Cerebellar cortex (tissue), 1 donor: ENCODE data around the gene CHST15.
A peak's percentile ranks its signal among the peaks of the same experiment; 100 is the strongest.

ENCODE experiments used
- DNase-seq: peaks from one replicate; pipeline ENCODE4 v3.0.0-alpha.2; 2015; ENCODE audit warnings: low spot score

The CHST15 gene

DNA sequence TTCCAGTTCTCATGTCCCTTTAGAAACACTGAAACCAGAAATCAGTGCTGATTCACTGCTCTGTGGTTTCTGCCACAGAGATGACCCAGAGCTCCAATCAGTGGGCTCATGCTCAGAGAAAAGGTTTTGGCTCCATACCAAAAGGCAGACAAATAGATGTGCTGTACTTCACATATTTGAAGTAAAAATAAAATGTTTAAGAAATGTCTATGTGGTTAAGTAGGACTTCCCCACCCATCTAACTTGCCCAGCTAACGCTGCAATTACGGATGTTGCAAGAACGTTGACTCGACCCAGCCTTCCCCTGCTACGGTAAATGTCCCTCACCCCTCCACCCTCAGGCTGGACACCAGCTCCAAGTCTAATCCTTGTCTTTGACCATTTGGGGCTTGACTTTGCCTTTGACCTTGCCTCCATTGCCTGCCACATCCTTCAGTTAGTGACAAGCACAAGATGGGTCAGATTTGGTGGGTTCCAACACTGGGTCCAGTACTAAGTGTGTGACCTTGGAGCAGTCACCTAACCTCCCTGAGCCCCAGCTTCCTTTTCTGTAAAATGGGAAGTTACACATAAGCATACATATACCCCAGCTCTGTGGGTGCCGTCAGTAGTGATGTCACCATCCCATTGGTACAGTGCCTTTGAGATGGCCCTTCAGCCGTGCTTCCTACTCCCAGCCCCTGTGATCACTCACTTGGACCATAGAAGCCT, 95.8 kb downstream of the CHST15 start:
- DNase-seq: no peak

DNA sequence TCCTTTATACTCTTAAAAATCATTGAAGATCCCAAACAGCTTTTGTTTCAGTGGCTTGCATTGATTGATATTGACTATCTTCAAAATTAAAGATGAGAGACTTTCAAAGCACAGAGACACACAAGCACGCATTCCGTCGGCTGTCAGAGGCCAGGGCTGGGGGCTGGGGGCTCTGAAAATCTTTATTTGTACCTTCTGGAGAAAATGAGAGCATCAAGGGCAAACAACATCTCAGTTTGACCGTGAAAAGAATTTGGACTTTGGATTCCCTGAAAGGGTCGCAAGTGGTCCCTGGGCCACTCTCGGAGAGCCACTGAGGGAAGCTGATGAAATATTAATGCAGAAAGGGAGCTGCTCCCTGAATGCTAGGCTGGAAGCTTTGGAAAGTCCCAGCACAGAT, 96.4 kb downstream of the CHST15 start:
- no peak for DNase-seq

DNA sequence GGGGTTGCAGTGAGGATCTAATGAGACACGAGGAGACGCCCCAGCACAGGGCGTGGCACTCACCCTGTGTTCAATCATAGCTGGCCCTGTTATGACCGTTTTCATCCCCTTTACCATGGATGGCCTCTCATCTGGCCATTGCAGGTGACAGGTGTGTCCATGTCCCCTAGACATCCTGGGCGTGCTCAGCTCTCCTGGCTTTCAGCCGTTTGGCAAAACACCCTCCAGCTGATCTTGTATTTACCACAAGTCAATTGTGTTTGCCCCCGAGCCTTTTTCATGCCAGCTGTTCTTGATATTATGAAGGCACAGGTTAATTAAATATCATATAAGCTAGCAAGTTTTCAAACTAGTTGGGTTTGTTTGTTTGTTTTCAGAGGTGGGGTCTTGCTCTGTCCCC, 97.1 kb downstream of the CHST15 start:
- no peak for DNase-seq

- peak; percentile 44 for DNase-seq
These were observed 97.8 kb downstream of the CHST15 start for GRCh38 chr10:123995461-123996131.

DNA sequence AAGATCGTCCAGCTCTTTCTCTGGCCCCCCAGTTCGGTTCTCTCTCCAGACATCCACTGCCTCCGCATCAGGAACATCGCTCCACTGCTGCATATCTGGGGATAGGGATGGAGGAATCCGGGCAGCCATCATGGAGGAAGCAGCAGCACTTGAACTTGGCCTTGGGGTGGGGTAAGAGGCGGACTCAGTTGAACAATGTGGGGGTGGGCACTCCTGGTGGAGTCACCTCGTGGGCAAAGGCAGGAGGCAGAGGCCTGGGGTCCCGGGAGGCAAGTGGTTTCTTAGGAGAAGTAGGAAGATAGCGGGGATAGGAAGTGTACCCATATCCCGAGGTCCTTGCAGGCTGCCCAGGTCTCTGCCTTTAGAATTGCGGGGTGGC, 98.3 kb downstream of the CHST15 start:
- DNase-seq: no peak

DNA sequence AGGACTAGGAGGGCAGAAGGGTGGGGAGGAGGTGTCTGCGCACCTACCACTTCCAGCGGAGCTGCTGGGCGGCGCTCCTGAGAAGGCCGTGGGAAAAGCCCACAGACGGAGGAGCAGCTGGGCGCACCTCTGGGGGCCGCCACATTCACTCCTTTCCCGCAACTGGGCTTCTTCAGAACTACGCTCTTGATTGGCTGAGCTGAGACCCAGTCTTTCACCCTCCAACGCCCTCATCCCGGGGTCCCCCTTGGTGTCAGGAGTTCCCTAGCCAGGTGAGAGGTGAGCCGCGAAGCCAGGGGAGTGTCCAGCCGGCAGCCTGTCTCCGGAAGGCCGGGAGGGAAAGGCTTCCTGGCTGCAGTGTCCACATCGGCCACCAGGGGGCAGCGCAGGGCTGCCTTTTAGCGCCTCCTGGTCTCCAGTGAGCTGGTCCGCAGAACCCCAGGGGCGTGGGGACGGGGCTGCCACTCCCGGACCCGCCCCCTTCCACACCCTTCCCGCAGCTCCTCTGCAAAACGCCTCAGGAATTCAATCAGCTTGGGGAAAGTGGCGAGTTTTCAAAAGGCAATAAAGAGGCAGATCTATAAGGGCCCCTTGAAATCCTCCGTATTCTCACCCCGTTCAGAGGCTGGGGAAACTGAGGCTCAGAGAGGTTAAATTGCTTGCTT, 98.8 kb downstream of the CHST15 start:
- peak; percentile 75 for DNase-seq

DNA sequence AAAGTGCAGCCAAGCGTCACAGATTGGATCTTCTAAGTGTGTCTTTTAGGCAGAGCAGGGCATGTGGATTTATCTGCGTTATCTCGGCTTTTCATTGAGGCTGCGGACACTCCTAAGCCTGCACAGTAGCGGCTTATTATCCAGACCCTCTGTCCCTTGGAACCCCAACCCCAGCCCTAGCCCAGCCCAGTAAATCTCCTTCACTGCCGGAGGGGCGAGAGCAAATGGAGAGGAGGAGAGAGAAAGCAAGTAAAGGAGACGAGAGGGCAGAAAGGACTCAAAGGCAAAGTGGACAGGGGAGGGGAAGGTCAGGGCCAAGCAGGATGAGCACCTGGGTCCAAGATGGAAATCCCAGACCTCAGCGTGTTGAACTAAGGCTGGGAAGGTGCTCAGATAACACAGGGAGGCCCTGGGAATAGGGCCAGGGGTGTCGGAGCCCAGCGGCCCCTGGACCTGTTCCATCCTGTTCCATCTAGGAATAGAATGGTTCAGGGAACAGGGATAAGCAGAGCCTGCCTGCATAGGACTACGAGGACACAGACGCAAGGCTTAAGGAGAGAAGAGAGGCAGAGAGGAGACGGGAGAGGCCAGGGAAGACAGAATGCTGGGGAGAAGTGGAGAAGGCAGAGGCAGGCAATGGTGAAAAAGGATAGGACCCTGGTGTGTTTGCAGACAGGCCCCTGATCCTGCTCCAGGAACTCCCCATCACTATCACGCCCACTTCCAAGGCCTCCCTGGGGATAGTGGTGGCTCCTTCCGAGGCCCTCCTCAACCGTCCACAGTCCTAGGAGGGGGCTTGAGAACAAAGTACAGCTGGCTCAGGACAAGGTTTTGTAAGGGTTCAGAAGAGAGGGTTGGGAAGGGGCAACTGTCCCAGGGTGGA, 99.6 kb downstream of the CHST15 start:
- no peak for DNase-seq

DNA sequence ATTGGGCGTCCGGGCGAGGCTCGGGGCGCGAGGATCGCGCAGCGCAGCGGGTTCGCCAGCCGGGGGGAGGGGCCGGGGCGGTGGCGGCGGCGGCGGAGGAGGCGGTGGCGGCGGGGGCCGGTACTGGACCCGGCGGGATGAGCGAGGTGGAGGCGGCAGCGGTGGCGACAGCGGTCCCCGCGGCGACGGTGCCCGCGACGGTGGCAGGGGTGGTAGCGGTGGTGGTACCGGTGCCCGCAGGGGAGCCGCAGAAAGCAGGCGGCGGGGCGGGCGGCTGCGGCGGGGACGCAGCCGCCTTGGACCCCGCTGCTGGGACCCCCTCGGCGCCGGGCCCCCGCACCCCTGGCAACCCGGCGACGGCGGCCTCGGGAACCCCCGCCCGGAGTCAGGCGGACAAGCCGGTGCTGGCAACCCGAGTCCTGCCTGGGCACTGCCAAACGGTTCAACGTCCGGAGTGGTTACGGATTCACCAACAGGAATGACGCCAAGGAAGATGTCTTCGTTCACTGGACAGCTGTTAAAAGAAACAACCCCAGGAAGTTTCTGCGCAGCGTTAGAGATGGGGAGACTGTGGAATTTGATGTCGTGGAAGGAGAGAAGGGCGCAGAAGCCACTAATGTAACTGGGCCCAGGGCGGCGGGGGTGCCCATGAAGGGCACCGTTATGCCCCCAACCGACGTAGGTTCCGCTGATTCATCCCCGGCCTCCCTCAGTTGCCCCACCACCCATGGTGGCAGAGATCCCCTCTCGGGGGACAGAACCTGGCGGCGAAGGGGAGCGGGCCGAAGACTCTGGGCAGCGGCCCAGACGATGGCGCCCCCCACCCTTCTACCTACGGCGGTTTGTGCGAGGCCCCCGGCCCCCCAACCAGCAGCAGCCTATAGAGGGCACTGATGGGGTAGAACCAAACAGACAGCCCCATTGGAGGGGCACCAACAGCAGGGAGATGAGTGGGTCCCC, 101.5 kb downstream of the CHST15 start:
- no peak for DNase-seq

- no peak for DNase-seq
These were observed 102.5 kb downstream of the CHST15 start for GRCh38 chr10:123990889-123991288.

DNA sequence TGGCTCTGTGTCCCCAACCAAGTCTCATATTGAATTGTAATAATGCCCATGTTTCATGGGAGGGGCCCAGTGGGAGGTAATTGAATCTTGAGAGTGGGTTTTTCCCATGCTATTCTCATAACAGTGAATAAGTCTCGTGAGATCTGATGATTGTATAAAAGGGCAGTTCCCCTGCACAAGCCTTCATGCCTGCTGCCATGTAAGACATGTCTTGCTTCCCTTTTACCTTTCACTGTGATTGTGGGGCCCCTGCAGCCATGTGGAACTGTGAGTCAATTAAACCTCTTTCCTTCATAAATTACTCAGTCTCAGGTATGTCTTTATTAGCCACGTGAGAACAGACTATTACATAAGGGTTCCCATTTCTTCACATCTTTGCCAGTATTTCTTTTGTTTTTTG, 104.7 kb downstream of the CHST15 start:
- DNase-seq: no peak

DNA sequence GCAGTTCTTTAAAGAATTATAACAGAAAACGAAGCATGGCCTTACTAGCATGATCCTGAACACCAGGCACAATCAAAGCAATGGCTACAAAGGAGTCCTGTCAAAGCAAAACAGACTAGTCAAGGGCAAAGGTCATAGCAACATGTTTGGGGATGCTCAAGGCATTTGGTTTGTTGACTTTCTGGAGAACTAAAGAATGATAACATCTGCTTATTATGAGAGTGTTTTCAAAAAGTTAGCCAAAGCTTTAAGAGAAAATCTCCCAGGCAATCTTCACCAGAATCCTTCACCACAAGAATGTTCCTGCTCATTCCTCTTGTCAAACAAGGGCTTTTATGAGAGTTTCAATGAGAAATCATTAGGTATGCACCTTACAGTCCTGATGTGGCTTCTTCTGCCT, 106.7 kb downstream of the CHST15 start:
- no peak for DNase-seq

GRCh38 chr10:123974406-123974805, 119.0 kb downstream of the CHST15 start:
- DNase-seq: no peak

DNA sequence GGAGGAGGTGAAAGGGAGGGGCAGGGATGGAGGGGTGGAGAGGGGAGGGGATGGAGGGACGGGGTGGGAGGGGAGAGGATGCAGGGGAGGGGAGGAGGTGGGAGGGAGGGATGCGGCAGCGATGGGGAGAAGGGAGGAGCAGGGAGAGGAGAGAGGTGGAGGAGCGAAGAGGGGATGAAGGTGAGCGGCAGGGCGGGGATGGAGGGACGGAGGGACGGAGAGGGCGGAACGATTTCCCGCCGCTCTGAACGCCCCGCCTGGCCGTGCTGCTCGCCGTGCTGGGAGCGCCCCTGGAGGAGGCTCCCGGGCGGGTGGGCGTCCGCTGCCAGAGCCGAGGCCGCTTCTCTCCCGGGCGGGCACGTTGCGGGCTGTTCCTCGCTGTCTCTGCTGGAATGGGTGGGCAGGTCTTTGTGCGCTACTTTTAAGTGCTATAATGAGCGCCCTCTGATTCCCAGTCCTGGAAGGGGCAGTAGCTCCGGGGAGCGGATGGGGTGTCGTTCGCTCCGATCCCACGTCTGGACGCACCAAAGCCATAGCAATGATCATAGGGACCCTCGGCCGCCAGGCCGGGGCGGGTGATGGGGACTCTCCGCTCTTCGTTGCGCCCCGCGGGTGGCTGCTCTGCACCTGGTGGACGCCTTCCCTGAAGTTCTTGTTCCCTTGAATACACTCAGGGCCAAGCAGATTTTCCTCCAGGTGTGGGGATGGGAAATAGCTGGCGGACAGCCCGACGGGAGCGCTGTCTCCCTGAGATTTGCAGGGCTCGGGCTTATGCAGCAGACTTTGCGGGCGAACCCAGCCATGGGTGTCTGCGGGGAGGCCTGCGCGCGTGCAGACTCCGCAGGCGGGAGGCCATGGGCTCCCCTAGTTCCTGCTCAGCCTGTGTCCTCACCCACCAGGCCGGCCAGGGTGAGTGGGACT, 120.7 kb downstream of the CHST15 start:
- DNase-seq: no peak

GRCh38 chr10:123970927-123971286, 122.5 kb downstream of the CHST15 start:
- DNase-seq: no peak

GRCh38 chr10:123970207-123970926, 123.0 kb downstream of the CHST15 start:
- DNase-seq: no peak

DNA sequence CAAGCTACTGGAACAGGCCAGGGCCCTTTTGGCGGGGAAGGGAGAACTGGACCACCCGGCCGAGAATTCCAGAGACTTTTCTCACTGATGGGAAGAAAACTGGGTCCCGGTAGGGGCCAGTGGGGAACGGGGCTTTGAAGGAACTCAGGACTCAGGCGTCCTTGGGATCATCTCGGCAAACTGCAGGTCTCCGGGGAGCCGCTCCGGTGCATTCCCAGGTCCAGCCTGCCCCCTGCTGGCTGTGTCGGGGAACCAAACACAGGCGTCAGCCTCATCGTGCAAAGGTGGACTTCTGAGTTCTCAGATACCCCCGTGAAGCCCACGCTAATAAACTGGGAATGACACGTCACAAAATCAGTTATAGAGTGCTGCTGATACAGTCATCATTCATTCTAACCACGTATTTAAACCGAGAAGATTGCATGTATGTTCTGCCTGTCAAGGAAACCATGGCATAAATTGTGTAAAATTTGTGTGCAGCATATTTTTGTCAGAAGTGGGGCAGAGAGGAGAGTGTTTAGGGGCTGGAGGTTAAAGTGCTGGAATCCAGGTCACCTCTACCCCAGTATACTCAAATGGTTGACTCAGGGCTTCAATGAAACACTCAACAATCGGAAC, 125.7 kb downstream of the CHST15 start:
- DNase-seq: peak; percentile 42

DNA sequence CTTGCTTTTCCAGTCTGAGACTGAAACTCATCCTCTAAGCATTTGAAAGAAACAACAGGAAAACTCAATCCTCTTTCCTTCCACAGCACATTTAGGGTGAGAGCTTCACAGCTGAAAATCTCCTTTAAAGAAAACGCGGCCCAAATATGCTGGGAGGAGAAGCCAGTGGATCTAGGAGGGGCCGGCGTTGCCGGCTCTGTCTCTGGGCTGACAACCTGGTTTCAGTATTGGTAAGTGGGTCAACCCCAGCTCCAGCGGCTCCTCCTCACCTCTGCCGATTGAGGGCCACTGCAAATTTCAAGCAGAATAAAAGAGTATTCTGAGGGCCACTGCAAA, 126.5 kb downstream of the CHST15 start:
- DNase-seq: no peak

DNA sequence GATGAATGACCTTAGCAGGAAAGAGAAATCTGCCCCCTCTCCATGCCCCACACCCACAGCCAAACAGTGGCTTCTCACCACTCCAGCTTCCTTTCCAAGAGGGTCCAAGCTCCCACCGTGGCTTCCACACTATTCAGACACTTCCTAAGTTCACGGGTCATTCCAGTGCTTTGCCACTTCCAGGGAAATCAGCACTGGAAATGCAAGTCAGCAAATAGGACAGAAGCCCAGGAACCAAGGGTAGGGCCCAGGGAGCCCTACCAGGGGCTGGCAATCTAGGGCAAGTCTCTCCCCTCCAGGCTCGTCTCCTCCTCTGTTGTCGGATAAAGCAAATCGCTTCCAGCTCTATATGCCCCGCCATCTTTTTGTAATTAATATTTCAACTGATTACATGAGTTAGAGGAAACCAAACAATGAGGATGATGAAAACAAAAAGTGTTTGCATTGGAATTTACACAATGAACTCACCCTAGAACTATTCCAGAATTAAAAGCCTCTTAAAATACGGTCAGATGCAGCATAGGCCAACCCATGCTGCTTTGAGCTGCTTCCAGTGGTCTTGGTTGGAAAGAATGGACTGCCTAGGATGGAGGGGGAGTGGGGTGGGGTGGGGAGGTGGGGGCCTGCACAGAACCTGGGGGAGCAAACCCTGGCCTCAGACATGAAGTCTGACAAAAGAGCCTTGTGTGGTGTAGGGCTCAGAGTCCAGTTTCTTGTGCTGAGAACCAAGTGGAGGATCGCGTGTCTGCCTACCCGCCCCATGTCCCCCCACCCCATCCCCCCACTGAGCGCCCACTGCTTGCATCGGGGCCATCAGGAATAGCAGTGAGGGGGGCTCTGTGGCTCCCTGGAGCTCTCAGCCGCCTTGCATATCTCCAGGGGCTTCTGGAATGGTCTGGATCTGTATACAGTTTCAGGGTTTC, 127.2 kb downstream of the CHST15 start:
- no peak for DNase-seq
